Stimulated activated CD4-positive, alpha-beta T cell treated with anti-CD3 and anti-CD28 coated beads, TNF-alpha, amount 100 ng/mL, for 24 hours (primary cell): ENCODE results near the gene SLC2A6.

Experiments
- DNase-seq, 3 experiments: peaks; one replicate each; pipeline ENCODE4 v3.0.0-alpha.2; 2020; ENCODE audit warnings: low read depth in 3 of 3

The SLC2A6 gene

GRCh38 chr9:133515615-133516255, 36.8 kb upstream of the SLC2A6 start:
- no peak for DNase-seq

GRCh38 chr9:133515240-133515610, 36.3 kb upstream of the SLC2A6 start:
- DNase-seq = no peak

- no peak for DNase-seq
These were observed 35.8 kb upstream of the SLC2A6 start for GRCh38 chr9:133514460-133515239.

GRCh38 chr9:133513214-133514100, 34.6 kb upstream of the SLC2A6 start:
- no peak for DNase-seq

GRCh38 chr9:133512253-133513213, 33.6 kb upstream of the SLC2A6 start:
- no peak for DNase-seq

GRCh38 chr9:133511607-133512006, 32.7 kb upstream of the SLC2A6 start:
- DNase-seq = no peak

GRCh38 chr9:133510926-133511505, 32.1 kb upstream of the SLC2A6 start:
- DNase-seq = no peak

GRCh38 chr9:133509179-133510083, 30.5 kb upstream of the SLC2A6 start:
- DNase-seq = peak in 1 of 3 experiments; percentile 2

GRCh38 chr9:133508046-133508445, 29.1 kb upstream of the SLC2A6 start:
- DNase-seq = no peak

- DNase-seq = no peak
These were observed 28.5 kb upstream of the SLC2A6 start for GRCh38 chr9:133507246-133507965.

- no peak for DNase-seq
These were observed 27.7 kb upstream of the SLC2A6 start for GRCh38 chr9:133506653-133507038.

GRCh38 chr9:133505901-133506652, 27.2 kb upstream of the SLC2A6 start:
- no peak for DNase-seq

- no peak for DNase-seq
These were observed 26.4 kb upstream of the SLC2A6 start for GRCh38 chr9:133505186-133505830.

- DNase-seq = no peak
These were observed 23.2 kb upstream of the SLC2A6 start for GRCh38 chr9:133502112-133502511.

- DNase-seq = no peak
These were observed 21.0 kb upstream of the SLC2A6 start for GRCh38 chr9:133499892-133500270.

GRCh38 chr9:133499132-133499891, 20.4 kb upstream of the SLC2A6 start:
- DNase-seq = no peak
